ENCODE data around the gene EPHA5. TPM values are rescaled to one million over a fixed set of nuclear protein-coding genes. Genes with fewer than 3 reads are reported as not detected.

The EPHA5 gene
- total RNA-seq, 2 donors from 2014 or later: under 0.01 TPM; not detected in 1

- H3K27me3 ChIP-seq: no peaks in the 10 kb centered on the region
- 90 to 97% methylated on average over 4 of the region's 4 CpGs for WGBS, 2 donors
Measured at GRCh38 chr4:65407483-65407882, 262.8 kb downstream of the EPHA5 start.

GRCh38 chr4:65401083-65401482, 269.2 kb downstream of the EPHA5 start:
- H3K36me3 ChIP-seq (replicated peaks in 1 of 2; ENCODE audit: insufficient read depth in 1 of 2, low read depth in 2 of 2): no peaks in the 10 kb centered on the region
- intact Hi-C loops (cut with DNase I): no loop called here
- H3K4me1 ChIP-seq: no peaks in the 10 kb centered on the region
- ATAC-seq (no peak), DNase-seq (no peak)
- TF ChIP-seq, protein P1, sequence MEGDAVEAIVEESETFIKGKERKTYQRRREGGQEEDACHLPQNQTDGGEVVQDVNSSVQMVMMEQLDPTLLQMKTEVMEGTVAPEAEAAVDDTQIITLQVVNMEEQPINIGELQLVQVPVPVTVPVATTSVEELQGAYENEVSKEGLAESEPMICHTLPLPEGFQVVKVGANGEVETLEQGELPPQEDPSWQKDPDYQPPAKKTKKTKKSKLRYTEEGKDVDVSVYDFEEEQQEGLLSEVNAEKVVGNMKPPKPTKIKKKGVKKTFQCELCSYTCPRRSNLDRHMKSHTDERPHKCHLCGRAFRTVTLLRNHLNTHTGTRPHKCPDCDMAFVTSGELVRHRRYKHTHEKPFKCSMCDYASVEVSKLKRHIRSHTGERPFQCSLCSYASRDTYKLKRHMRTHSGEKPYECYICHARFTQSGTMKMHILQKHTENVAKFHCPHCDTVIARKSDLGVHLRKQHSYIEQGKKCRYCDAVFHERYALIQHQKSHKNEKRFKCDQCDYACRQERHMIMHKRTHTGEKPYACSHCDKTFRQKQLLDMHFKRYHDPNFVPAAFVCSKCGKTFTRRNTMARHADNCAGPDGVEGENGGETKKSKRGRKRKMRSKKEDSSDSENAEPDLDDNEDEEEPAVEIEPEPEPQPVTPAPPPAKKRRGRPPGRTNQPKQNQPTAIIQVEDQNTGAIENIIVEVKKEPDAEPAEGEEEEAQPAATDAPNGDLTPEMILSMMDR (IDR thresholded peaks at IDR 0.05): peak in 1 of 7 experiments; percentile 37
- TF ChIP-seq POLR2A (IDR thresholded peaks at IDR 0.05): no peak
- no peaks in the 10 kb centered on the region for H3K9me3 ChIP-seq
- no peak overlapping the region for H3K4me3 ChIP-seq
- H3K27ac ChIP-seq: no peak overlapping the region
- no peaks in the 10 kb centered on the region for H3K27me3 ChIP-seq

More at GRCh38 chr4:65407483-65407882, 262.8 kb downstream of the EPHA5 start:
- Histone ChIP-seq H3K4me3 (no peak overlapping the region), H3K4me1 (no peaks in the 10 kb centered on the region), H3K36me3 (replicated peaks in 1 of 2; ENCODE audit: insufficient read depth in 1 of 2, low read depth in 2 of 2) (no peaks in the 10 kb centered on the region), H3K9me3 (no peaks in the 10 kb centered on the region), H3K27ac (no peak overlapping the region)
- intact Hi-C loops (cut with DNase I): no loop called here
- TF ChIP-seq, protein P1 (IDR thresholded peaks at IDR 0.05): no peak
- TF ChIP-seq POLR2A (IDR thresholded peaks at IDR 0.05): no peak
- DNase-seq: no peak
- no peak for ATAC-seq

DNA sequence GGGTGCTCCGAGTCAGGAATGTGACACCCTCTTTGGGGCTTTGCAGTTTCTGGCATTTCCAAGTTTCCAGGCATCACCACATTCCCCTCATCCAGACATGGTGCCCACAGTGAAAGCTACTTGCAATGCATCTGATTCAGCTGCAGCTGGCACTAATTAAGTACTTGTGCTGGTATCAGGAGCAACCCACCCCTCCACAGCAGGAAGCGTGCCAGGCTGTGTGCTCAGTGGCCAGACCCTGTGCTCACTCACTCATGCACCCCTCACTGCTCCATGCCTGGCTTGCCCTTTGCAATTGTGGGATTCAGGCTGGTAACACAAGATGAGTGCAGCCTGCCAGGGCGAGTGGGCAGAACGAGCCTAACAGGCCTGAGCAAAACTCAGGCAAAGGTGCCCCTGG, 271.2 kb downstream of the EPHA5 start:
- Histone ChIP-seq H3K4me3 (no peak overlapping the region), H3K36me3 (replicated peaks in 1 of 2; ENCODE audit: insufficient read depth in 1 of 2, low read depth in 2 of 2) (no peaks in the 10 kb centered on the region), H3K9me3 (no peaks in the 10 kb centered on the region), H3K27me3 (no peaks in the 10 kb centered on the region), H3K27ac (no peak overlapping the region), H3K4me1 (no peaks in the 10 kb centered on the region)
- intact Hi-C loops (cut with DNase I): no loop called here
- 34 to 52% methylated on average over 4 of the region's 4 CpGs for WGBS, 2 donors
- no peak for TF ChIP-seq POLR2A (IDR thresholded peaks at IDR 0.05)
- no peak for DNase-seq
- ATAC-seq: no peak

DNA sequence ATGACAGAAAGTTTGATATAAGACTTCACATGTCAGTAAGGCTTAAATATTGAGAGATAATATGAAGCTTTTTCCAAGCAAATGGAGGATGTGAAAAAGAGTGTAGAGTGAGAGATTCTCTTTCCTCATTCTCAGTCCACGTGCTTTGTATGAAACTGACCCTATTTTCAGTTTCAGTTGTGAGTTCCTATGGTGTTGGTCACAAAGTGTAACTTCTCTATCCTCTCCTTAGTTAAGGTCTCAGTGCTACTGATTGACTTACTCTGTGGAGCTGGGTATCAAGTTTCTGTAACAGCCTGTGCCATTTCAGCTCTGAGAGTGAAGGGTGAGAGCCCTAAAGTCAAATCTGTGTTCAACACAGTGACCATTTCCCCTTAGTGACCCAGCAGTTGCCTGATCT, 277.2 kb downstream of the EPHA5 start:
- intact Hi-C loops (cut with DNase I): no loop called here
- no peaks in the 10 kb centered on the region for H3K4me1 ChIP-seq
- H3K27ac ChIP-seq: no peak overlapping the region
- ATAC-seq (no peak), DNase-seq (no peak)
- H3K36me3 ChIP-seq (replicated peaks in 1 of 2; ENCODE audit: insufficient read depth in 1 of 2, low read depth in 2 of 2): no peaks in the 10 kb centered on the region
- H3K27me3 ChIP-seq: no peaks in the 10 kb centered on the region
- WGBS, 2 donors: 79 to 85% methylated on average over 1 of the region's 1 CpG
- H3K9me3 ChIP-seq: no peaks in the 10 kb centered on the region
- TF ChIP-seq, protein P1 (IDR thresholded peaks at IDR 0.05): no peak
- no peak for TF ChIP-seq POLR2A (IDR thresholded peaks at IDR 0.05)
- no peak overlapping the region for H3K4me3 ChIP-seq

- no peak for TF ChIP-seq POLR2A (IDR thresholded peaks at IDR 0.05)
- TF ChIP-seq, protein P1 (IDR thresholded peaks at IDR 0.05): no peak
- no peaks in the 10 kb centered on the region for H3K27me3 ChIP-seq
- intact Hi-C loops (cut with DNase I): no loop called here
- no peaks in the 10 kb centered on the region for H3K36me3 ChIP-seq (replicated peaks in 1 of 2; ENCODE audit: insufficient read depth in 1 of 2, low read depth in 2 of 2)
- DNase-seq (no peak), ATAC-seq (no peak)
- no peaks in the 10 kb centered on the region for H3K4me1 ChIP-seq
- WGBS, 2 donors: 33 to 52% methylated on average over 2 of the region's 2 CpGs
- H3K4me3 ChIP-seq: no peak overlapping the region
- no peak overlapping the region for H3K27ac ChIP-seq
- no peaks in the 10 kb centered on the region for H3K9me3 ChIP-seq
Measured at GRCh38 chr4:65392488-65392887, 277.8 kb downstream of the EPHA5 start.
